NCI-H2029 (cell line): ENCODE results near the gene C1orf50.
"Not testable (repeated sequence)": the region's sequence is repeated elsewhere in the genome, so short reads cannot be mapped to it uniquely, and the experiment has no call there.

Experiments used
- DNase-seq: peaks from one replicate; lab custom pipeline; 2025; lab: John Stamatoyannopoulos, UW

Gene C1orf50

DNA sequence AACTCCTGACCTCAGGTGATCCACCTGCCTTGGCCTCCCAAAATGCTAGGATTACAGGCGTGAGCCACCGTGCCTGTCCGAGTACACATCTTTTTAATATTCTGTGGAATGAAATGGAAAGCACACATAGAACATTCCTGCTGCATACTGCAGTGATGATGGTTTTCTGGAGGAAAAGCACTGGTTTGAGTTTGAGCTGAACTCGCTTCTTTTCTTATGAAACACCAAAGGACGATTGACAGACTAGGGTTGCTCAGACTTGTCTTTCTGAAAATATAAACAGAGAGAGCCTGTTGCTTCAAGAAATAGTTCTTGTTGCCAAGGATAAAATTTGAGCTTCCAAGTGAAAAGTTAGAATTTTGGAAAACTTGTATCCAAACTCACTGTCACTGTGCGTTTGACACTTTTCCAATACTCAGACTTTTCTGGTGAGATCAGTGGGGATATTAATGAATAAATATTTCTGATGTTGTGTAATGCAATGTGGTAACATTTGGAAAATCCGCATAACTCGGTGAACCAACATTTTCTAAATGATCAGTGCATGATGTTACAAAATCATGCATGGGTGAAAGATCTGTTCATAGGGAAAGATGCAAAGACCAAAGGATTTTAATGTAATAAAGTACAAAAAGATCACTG lies 34.9 kb downstream of the C1orf50 start:
- no peak for DNase-seq

GRCh38 chr1:42806171-42806570 lies 39.1 kb downstream of the C1orf50 start:
- DNase-seq: no peak

GRCh38 chr1:42806593-42806992 lies 39.5 kb downstream of the C1orf50 start:
- no peak for DNase-seq

- DNase-seq: no peak
Observed at GRCh38 chr1:42807056-42807668, 40.1 kb downstream of the C1orf50 start.

GRCh38 chr1:42814815-42815214 lies 47.8 kb downstream of the C1orf50 start:
- not testable (repeated sequence) for DNase-seq

GRCh38 chr1:42815941-42816584 lies 49.0 kb downstream of the C1orf50 start:
- DNase-seq: peak; percentile 44

- DNase-seq: peak; percentile 94
Observed at GRCh38 chr1:42816585-42817439, 49.8 kb downstream of the C1orf50 start, which contains the start of the genes ERMAP and SVBP. TSS of gene ERMAP (plus strand) at chr1:42817122. CDS start at chr1:42830449, 13,327 bp downstream. TSS of gene SVBP (minus strand) at chr1:42817397. CDS start at chr1:42816544, 853 bp downstream.

DNA sequence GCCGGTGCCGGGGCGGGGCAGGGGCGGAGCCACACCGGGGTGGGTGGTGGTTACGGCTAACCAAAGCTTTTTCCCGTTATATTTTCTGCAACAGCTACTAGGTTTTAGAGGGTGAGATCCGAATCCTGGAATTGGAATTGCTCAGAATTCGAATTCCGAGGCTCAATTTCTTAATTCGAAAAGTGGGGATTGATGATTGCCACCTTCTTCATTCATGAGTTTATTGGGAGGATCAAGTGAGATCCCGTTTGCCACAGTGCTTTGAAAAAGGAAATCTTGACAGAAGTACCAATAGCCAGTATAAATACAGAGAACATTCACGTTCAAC lies 50.4 kb downstream of the C1orf50 start:
- no peak for DNase-seq

GRCh38 chr1:42817976-42818375 lies 50.9 kb downstream of the C1orf50 start:
- DNase-seq: no peak

DNA sequence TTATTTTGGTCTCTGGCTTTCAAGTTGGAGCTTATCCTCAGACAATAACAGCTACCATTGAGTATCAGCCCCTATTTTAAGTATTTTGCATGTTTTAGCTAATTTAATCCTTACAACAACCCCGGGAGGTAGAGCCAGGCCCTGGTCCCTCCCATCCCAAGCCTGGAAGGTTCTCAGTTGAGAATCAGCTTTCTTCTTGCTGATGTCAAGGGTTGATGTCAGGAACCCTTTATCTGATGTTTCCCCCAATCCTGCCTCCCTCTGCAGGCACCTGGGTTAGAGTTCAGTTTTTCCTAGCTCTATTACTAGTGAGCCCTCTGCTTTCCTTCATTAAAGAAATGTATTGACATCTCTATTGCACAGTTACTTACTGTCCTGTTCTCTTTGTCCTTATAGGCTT lies 53.8 kb downstream of the C1orf50 start:
- no peak for DNase-seq

- DNase-seq: no peak
Observed at GRCh38 chr1:42821690-42822089, 54.6 kb downstream of the C1orf50 start.

- DNase-seq: no peak
Observed at GRCh38 chr1:42822800-42823392, 55.8 kb downstream of the C1orf50 start.

DNA sequence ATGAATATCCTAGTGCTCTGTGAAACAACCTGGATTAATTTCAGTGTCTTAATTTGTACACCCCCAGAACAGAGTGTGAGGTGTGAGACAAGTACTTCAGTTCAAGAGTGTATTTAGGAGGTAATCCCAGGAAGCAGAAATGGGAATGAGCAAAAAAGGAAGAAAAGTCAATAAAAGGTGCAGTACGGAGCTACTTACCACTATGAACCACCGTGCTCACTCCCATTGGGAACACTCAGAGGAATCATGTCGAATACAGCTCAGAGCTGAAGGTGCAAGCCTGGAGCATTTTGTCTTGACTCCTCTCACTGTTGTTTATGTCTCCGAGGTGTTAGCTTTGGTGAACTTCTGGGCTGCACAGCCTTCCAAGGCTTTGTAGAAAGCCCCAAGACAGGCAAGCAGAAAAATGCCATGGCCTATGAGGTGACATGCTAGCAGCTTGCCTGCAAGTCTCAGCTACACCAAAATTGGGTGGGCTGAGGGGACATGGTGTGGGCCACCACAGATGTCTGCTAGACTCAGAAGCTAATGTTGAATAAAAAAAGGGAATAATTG lies 57.5 kb downstream of the C1orf50 start:
- peak; percentile 23 for DNase-seq

GRCh38 chr1:42825036-42825851 lies 58.2 kb downstream of the C1orf50 start:
- no peak for DNase-seq
